Lower leg skin (tissue), 4 donors: ENCODE results near the gene ZNF816. TPM values are rescaled to one million over a fixed set of nuclear protein-coding genes. Genes with fewer than 3 reads are reported as not detected.
"Not testable (repeated sequence)": the region's sequence is repeated elsewhere in the genome, so short reads cannot be mapped to it uniquely, and the experiment has no call there.

Experiments
- DNase-seq, 2 donors: peaks; one replicate each; pipeline ENCODE4 v3.0.0-alpha.2; 2019; ENCODE audit warnings: low spot score in 2 of 2
- H3K4me3 ChIP-seq: fragments of 200-600 bp; sonication (generic); 2 replicates; pipeline ENCODE4 v1.5.1; 2017; ENCODE audit warnings: mild to moderate bottlenecking, low read depth; ENCODE audit not compliant: poor library complexity, severe bottlenecking
- CTCF ChIP-seq, 3 donors: fragments of 450-650 bp; IDR thresholded peaks; one replicate each; pipeline ENCODE4 v1.5.1; 2016; ENCODE audit warnings: antibody characterized with exemption in 3 of 3, mild to moderate bottlenecking in 3 of 3, moderate library complexity in 2 of 3
- POLR2A ChIP-seq, 2 donors: fragments of 450-650 bp; IDR thresholded peaks; one replicate each; pipeline ENCODE4 v1.6.1; 2016 to 2017; ENCODE audit warnings: antibody characterized with exemption in 2 of 2, mild to moderate bottlenecking in 1 of 2, moderate library complexity in 1 of 2
- WGBS, 2 donors: methylation state at CpG; one replicate each; pipeline ENCODE4 v1.1.5; 2018; 5-methylcytosine and 5-hydroxymethylcytosine counted together
- intact Hi-C: fragments of 100-400 bp; cut with DNase I; formaldehyde crosslinking; loops from one replicate; pipeline ENCODE4 v1.15.0; 2023; ENCODE audit warnings: low total_unique reads
- total RNA-seq, 4 donors: library from RNA; depleted of rRNA; stranded (reverse); fragments of >200 nt; gene quantifications; one replicate each; pipeline ENCODE4 v1.1.0, GENCODE V29; 2016

ZNF816 gene
- total RNA-seq, 4 donors from 2014 or later = 3.2 to 17.8 (median 5.5) TPM

DNA sequence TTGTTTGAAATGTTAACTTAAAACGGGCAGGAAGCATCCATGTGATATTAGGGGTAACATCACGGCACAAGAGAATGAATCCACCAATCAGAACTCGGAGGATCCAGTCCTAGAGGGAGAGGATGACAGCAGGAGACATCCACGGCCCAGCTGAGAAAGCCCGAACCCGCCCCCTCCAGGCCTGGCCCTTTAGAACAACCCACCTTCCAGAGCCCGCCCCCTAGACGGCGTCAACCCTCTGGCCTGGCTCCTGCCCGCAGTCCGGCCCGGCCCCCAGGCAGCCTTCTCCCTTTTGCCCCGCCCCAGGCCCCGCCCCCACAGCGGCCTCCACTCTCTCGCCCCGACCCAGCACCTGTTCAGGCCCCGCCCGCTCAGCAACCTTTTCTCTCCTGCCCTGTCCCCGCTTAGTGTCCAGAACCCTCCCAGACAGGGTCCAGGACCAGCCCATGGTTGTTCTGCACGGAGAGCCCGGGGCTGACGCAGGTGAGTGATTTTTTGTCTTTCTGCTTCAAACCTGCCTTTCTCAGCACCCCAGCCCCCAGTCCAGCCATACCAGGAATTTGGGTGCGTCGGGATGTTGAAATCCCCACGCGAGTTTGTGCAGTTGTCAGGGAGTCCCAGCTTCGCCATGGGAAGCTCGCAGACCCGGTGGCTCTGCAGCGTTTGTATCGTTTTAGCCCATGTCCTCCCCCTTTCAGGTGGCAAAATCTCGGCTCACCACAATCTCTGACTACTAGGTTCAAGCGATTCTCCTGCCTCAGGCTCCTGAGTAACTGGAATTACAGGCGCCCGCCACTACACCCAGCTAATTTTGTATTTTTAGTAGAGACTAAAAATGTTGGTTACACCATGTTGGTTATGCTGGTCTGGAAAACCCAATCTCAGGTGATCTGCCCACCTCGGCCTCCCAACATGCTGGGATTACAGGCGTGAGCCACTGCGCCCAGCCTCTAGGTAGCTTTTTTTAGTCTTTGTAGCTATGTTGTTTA is 16.1 kb downstream of the ZNF816 start:
- no peak for TF ChIP-seq POLR2A (IDR thresholded peaks at IDR 0.05)
- no peak for TF ChIP-seq CTCF (IDR thresholded peaks at IDR 0.05)
- DNase-seq = peak in 1 of 2 donors; percentile 84
- intact Hi-C loops = no loop called here
- 38 to 44% methylated on average over 35 to 39 of the region's 39 CpGs for WGBS, 2 donors
- H3K4me3 ChIP-seq = no peak overlapping the region

- no peak for TF ChIP-seq CTCF (IDR thresholded peaks at IDR 0.05)
- TF ChIP-seq POLR2A (IDR thresholded peaks at IDR 0.05) = no peak
- no peak overlapping the region for H3K4me3 ChIP-seq
- WGBS, 2 donors = 70 to 71% methylated on average over 24 of the region's 24 CpGs
- intact Hi-C loops = no loop called here
- DNase-seq = peak in 1 of 2 donors; percentile 65
Measured at GRCh38 chr19:52945652-52946321, 16.9 kb downstream of the ZNF816 start.

DNA sequence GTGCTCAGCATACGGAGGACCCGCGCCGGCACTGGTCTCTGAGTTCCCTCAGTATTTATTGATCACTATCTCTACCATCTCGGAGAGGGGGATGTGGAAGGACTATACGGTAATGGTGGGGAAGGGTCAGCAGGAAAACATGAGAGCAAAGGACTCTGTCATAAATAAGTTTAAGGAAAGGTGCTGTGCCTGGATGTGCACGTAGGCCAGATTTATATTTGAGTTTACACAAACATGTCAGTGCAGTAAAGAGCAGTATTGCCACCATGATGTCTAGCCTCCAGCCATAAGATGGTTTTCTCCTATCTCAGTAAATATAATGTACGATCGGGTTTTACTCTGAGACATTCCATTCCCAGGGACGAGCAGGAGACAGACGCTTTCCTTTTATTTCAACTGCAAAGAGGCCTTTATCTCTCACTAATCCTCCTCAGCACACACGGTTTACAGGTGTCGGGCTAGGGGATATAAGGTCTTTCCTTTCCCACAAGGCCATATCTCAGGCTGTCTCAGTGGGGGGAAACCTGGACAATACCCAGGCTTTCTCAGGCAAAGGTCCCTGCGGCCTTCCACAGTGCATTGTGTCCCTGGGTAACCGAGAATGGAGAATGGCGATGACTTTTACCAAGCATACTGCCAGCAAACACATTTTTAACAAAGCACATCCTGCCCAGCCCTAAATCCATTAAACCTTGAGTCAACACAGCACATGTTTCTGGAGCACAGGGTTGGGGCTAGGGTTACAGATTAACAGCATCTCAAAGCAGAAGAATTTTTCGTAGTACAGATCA is 17.8 kb downstream of the ZNF816 start:
- H3K4me3 ChIP-seq, intact Hi-C loops: not testable (repeated sequence)
- WGBS, 2 donors = 72 to 74% methylated on average over 17 of the region's 17 CpGs

DNA sequence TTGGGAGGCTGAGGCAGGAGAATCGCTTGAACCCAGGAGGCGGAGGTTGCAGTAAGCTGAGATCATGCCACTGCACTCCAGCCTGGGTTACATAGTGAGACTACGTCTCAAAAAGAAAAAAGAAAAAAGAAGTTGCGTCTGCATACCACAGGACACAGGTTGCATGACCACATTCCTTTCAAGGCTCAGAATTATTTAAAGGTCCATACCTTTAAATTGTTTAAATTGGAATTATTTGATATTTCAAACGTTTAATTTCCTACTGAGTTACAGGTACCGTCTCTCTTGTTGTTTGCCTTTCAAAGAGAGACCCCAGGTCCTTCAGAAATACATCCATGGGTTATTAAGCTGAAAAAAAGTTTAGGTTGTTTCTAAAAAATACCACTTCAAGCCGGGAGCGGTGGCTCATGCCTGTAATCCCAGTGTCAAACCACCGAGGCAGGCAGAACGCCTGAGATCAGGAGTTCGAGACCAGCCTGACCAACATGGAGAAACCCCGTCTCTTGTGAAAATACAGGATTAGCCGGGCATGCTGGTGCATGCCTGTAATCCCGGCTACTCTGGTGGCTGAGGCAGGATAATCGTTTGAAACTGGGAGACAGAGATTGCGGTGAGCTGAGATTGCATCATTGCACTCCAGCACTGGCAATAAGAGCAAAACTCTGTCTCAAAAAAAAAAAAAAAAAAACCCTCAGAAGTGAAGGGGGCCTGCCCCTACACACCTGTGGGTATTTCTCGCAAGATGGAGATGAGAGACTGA is 18.6 kb downstream of the ZNF816 start:
- DNase-seq = peak in 1 of 2 donors; percentile 61
- intact Hi-C loops = no loop called here
- TF ChIP-seq POLR2A (IDR thresholded peaks at IDR 0.05) = no peak
- TF ChIP-seq CTCF (IDR thresholded peaks at IDR 0.05) = no peak
- H3K4me3 ChIP-seq = no peak overlapping the region
- WGBS, 2 donors = 57 to 61% methylated on average over 17 of the region's 17 CpGs

More for the DNA sequence above, 17.8 kb downstream of the ZNF816 start:
- DNase-seq = peak in 1 of 2 donors; percentile 32

- peak overlapping the region; percentile 33 for H3K4me3 ChIP-seq
- WGBS, 2 donors = 64 to 66% methylated on average over 29 of the region's 29 CpGs
- DNase-seq = peak in 1 of 2 donors; percentile 78
- intact Hi-C loops = no loop called here
- no peak for TF ChIP-seq CTCF (IDR thresholded peaks at IDR 0.05)
- TF ChIP-seq POLR2A (IDR thresholded peaks at IDR 0.05) = no peak
Measured at GRCh38 chr19:52943134-52943883, 19.4 kb downstream of the ZNF816 start.
